ENCODE data around the gene XAF1. TPM values are rescaled to one million over a fixed set of nuclear protein-coding genes. Genes with fewer than 3 reads are reported as not detected.

Gene XAF1
- polyA plus RNA-seq, 2 of the 4 experiments (the other 2 are of a cell fraction), result not detected

- FAIRE-seq (no peak), ATAC-seq (peak in 1 of 2 experiments; percentile 60; a peak in 3 of 6 replicates), DNase-seq (ENCODE audit: low read depth in 1 of 2, low spot score in 1 of 2) (peak in 1 of 2 experiments; percentile 48)
- ChIA-PET POLR2A (no interaction called here), CTCF (interaction anchor here (0.7 to 2.6 kb wide), 6 partner anchors 8 to 349 kb away, joined by 3 to 9 read pairs (median 4); no protein-coding TSS in a partner anchor)
- Histone ChIP-seq H3K9me3 (peaks cover 17% of the 10 kb centered on the region; the same call in 2 of the 3 replicates), H3K27ac (no peak overlapping the region), H3K4me2 (peak overlapping the region; percentile 26; the same call in 1 of the 3 replicates), H3K4me1 (peaks cover 8% of the 10 kb centered on the region; the same call in 2 of the 3 replicates), H3K4me3 (no peak overlapping the region)
- TF ChIP-seq ZFP36 (IDR thresholded peaks at IDR 0.05; ENCODE audit: borderline replicate concordance, partially characterized antibody) (peak; percentile 1), ATOH8 (CRISPR knock-in tag; IDR thresholded peaks at IDR 0.05; ENCODE audit: low read depth) (no peak), FOSB (CRISPR knock-in tag; IDR thresholded peaks at IDR 0.05) (no peak)
Measured at GRCh38 chr17:6823011-6823442, 67.2 kb downstream of the XAF1 start.

Small RNA genes within 50 kb of the gene (small RNA-seq; reads per million reads assigned to genes)
- 0 reads per million in 6 experiments for gene AC004706.2

Other genes with a start within 250 kb of the XAF1 start
- 0.80 and 0.93 TPM in 2 replicates for gene PITPNM3, start 199.5 kb upstream of the XAF1 start, polyA plus RNA-seq (2011; rRNA removed)
- 1.8 to 2.3 TPM (median 2.2 TPM) in 3 replicates for gene PITPNM3, start 199.5 kb upstream of the XAF1 start, polyA plus RNA-seq (2017; fragmentation: RNase III; extraction: RNeasy Plus Mini Kit Qiagen cat#74134 plus additional on column Dnase treatment)
- gene KIAA0753, start 115.3 kb upstream of the XAF1 start, polyA plus RNA-seq (2011; rRNA removed), result 15.2 and 21.5 TPM in 2 replicates
- 13.6 to 16.1 TPM (median 14.1 TPM) in 3 replicates for gene KIAA0753, start 115.3 kb upstream of the XAF1 start, polyA plus RNA-seq (2017; fragmentation: RNase III; extraction: RNeasy Plus Mini Kit Qiagen cat#74134 plus additional on column Dnase treatment)
- 517 and 572 TPM in 2 replicates for gene TXNDC17, start 115.0 kb upstream of the XAF1 start, polyA plus RNA-seq (2011; rRNA removed)
- gene TXNDC17, start 115.0 kb upstream of the XAF1 start, polyA plus RNA-seq (2017; fragmentation: RNase III; extraction: RNeasy Plus Mini Kit Qiagen cat#74134 plus additional on column Dnase treatment), result 621 to 751 TPM (median 643 TPM) in 3 replicates
- gene MED31, start 104.4 kb upstream of the XAF1 start, polyA plus RNA-seq (2011; rRNA removed), result 49.0 and 50.2 TPM in 2 replicates
- 27.9 to 32.2 TPM (median 31.8 TPM) in 3 replicates for gene MED31, start 104.4 kb upstream of the XAF1 start, polyA plus RNA-seq (2017; fragmentation: RNase III; extraction: RNeasy Plus Mini Kit Qiagen cat#74134 plus additional on column Dnase treatment)
- gene C17orf100, start 104.3 kb upstream of the XAF1 start, polyA plus RNA-seq (2011; rRNA removed), result 4.1 and 4.2 TPM in 2 replicates
- 2.4 to 3.1 TPM (median 2.6 TPM) in 3 replicates for gene C17orf100, start 104.3 kb upstream of the XAF1 start, polyA plus RNA-seq (2017; fragmentation: RNase III; extraction: RNeasy Plus Mini Kit Qiagen cat#74134 plus additional on column Dnase treatment)
- 0.26 and 0.30 TPM in 2 replicates for gene SLC13A5, start 42.7 kb upstream of the XAF1 start, polyA plus RNA-seq (2011; rRNA removed)
- 0.03 to 0.26 TPM (median 0.15 TPM) in 3 replicates for gene SLC13A5, start 42.7 kb upstream of the XAF1 start, polyA plus RNA-seq (2017; fragmentation: RNase III; extraction: RNeasy Plus Mini Kit Qiagen cat#74134 plus additional on column Dnase treatment)
- gene FBXO39, start 20.2 kb downstream of the XAF1 start, polyA plus RNA-seq (2011; rRNA removed), result not detected in 2 replicates
- not detected in 3 replicates for gene FBXO39, start 20.2 kb downstream of the XAF1 start, polyA plus RNA-seq (2017; fragmentation: RNase III; extraction: RNeasy Plus Mini Kit Qiagen cat#74134 plus additional on column Dnase treatment)
- not detected in 2 replicates for gene TEKT1, start 75.7 kb downstream of the XAF1 start, polyA plus RNA-seq (2011; rRNA removed)
- gene TEKT1, start 75.7 kb downstream of the XAF1 start, polyA plus RNA-seq (2017; fragmentation: RNase III; extraction: RNeasy Plus Mini Kit Qiagen cat#74134 plus additional on column Dnase treatment), result not detected in 3 replicates
- gene ALOX12, start 240.0 kb downstream of the XAF1 start, polyA plus RNA-seq (2011; rRNA removed), result not detected in 2 replicates
- gene ALOX12, start 240.0 kb downstream of the XAF1 start, polyA plus RNA-seq (2017; fragmentation: RNase III; extraction: RNeasy Plus Mini Kit Qiagen cat#74134 plus additional on column Dnase treatment), result not detected in 3 replicates

Data from A549 (cell line).